Loucy (cell line): ENCODE data around the gene GABBR1.

ENCODE experiments used
- H2AFZ ChIP-seq: fragments of 200-600 bp; sonication (generic); 2 replicates; pipeline ENCODE4 v1.6.0; 2016; ENCODE audit warnings: antibody characterized with exemption, mild to moderate bottlenecking, low read length, moderate library complexity
- H3F3A ChIP-seq: fragments of 200-600 bp; 2 replicates; pipeline ENCODE4 v1.6.0; 2016; ENCODE audit warnings: antibody characterized with exemption, low read depth, mild to moderate bottlenecking
- H3K27me3 ChIP-seq: fragments of 200-600 bp; sonication (generic); 2 replicates; pipeline ENCODE4 v1.6.1; 2014; ENCODE audit warnings: low read length, mild to moderate bottlenecking; ENCODE audit not compliant: insufficient read depth, poor library complexity, severe bottlenecking
- H3K36me3 ChIP-seq: fragments of 200-600 bp; sonication (generic); 2 replicates; pipeline ENCODE4 v1.6.1; 2016; ENCODE audit warnings: low read length; ENCODE audit not compliant: insufficient read depth
- H3K4me1 ChIP-seq: fragments of 200-600 bp; sonication (generic); 2 replicates; pipeline ENCODE4 v1.5.1; 2014; ENCODE audit warnings: low read length, mild to moderate bottlenecking; ENCODE audit not compliant: insufficient read depth, poor library complexity, severe bottlenecking
- H3K4me2 ChIP-seq: fragments of 200-600 bp; sonication (generic); 2 replicates; pipeline ENCODE4 v1.6.0; 2014; ENCODE audit warnings: antibody characterized with exemption, low read length, low read depth, mild to moderate bottlenecking; ENCODE audit not compliant: poor library complexity, severe bottlenecking
- H3K4me3 ChIP-seq: fragments of 200-600 bp; sonication (generic); 2 replicates; pipeline ENCODE4 v1.5.1; 2014; ENCODE audit warnings: low read length, mild to moderate bottlenecking, mixed read lengths; ENCODE audit not compliant: poor library complexity, severe bottlenecking
- H3K79me2 ChIP-seq: fragments of 200-600 bp; sonication (generic); 2 replicates; pipeline ENCODE4 v1.6.1; 2014; ENCODE audit warnings: low read length; ENCODE audit not compliant: insufficient read depth
- H3K9ac ChIP-seq: fragments of 200-600 bp; sonication (generic); 2 replicates; pipeline ENCODE4 v1.6.0; 2014; ENCODE audit warnings: mild to moderate bottlenecking, low read depth, low read length, moderate library complexity; ENCODE audit not compliant: poor library complexity, severe bottlenecking
- H3K9me2 ChIP-seq: fragments of 200-600 bp; sonication (generic); replicated peaks from 2 replicates; pipeline ENCODE4 v1.6.1; 2016; ENCODE audit warnings: low read depth, low read length, mixed read lengths
- H3K9me3 ChIP-seq: fragments of 200-600 bp; sonication (generic); 2 replicates; pipeline ENCODE4 v1.6.1; 2014; ENCODE audit warnings: mild to moderate bottlenecking, antibody characterized with exemption, low read length, low read depth; ENCODE audit not compliant: insufficient read depth
- H4K20me1 ChIP-seq: fragments of 200-600 bp; sonication (generic); 2 replicates; pipeline ENCODE4 v1.6.0; 2014; ENCODE audit warnings: antibody characterized with exemption, low read length, mild to moderate bottlenecking; ENCODE audit not compliant: insufficient read depth, poor library complexity, severe bottlenecking
- CTCF ChIP-seq: fragments of 200-600 bp; sonication (generic); conservative IDR thresholded peaks from 2 replicates; pipeline ENCODE4 v1.5.1; 2014; ENCODE audit warnings: mild to moderate bottlenecking, antibody characterized with exemption, low read length
- EZH2phosphoT487 ChIP-seq: fragments of 200-600 bp; IDR thresholded peaks from 2 replicates; pipeline ENCODE4 v1.6.1; 2018; ENCODE audit warnings: antibody characterized with exemption, mild to moderate bottlenecking, moderate library complexity, borderline replicate concordance

Gene GABBR1

DNA sequence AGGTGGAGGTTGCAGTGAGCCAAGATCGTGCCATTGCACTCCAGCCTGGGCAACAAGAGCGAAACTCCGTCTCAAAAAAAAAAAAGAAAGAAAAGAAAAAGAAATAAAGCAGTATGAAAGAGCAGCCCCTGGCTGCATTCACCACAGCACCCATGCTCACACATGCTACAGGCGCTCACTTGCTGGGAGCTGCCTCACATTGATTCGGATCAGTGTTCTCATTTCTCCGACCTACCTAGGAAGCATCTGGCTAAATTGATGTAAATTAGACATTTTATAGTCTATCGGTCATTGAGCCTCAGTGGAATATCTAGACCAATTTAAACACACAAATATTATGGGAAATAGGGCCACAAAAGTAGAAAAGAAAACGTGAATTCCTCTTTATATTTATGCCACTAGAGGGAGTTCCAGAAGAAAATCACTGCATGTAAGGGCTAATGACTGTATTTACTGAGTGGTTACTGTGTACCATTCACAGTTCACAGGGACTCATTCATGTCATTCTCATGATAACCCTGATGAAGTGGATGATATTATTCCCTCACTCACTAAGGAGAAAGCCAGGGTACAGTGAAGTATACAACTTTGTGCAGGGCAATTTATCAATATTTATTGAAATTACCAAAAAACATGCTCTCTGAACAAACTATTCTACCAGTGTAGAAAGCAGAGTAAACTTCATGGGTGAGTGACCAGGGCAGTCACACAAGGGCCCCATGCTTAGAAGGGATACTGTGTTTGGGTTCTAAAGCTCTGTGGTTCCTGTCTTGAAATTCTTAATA, 18.6 kb upstream of the GABBR1 start:
- Histone ChIP-seq H2AFZ (no peak overlapping the region), H3K9me3 (no peaks in the 10 kb centered on the region), H3K4me1 (peaks cover 2% of the 10 kb centered on the region), H3K4me3 (no peak overlapping the region), H4K20me1 (no peaks in the 10 kb centered on the region), H3K36me3 (no peaks in the 10 kb centered on the region), H3K27me3 (no peaks in the 10 kb centered on the region), H3K9ac (no peak overlapping the region), H3K4me2 (no peak overlapping the region), H3F3A (no peaks in the 10 kb centered on the region), H3K79me2 (no peaks in the 10 kb centered on the region), H3K9me2 (no peaks in the 10 kb centered on the region)
- TF ChIP-seq EZH2phosphoT487: no peak
- TF ChIP-seq CTCF: peak; percentile 73

DNA sequence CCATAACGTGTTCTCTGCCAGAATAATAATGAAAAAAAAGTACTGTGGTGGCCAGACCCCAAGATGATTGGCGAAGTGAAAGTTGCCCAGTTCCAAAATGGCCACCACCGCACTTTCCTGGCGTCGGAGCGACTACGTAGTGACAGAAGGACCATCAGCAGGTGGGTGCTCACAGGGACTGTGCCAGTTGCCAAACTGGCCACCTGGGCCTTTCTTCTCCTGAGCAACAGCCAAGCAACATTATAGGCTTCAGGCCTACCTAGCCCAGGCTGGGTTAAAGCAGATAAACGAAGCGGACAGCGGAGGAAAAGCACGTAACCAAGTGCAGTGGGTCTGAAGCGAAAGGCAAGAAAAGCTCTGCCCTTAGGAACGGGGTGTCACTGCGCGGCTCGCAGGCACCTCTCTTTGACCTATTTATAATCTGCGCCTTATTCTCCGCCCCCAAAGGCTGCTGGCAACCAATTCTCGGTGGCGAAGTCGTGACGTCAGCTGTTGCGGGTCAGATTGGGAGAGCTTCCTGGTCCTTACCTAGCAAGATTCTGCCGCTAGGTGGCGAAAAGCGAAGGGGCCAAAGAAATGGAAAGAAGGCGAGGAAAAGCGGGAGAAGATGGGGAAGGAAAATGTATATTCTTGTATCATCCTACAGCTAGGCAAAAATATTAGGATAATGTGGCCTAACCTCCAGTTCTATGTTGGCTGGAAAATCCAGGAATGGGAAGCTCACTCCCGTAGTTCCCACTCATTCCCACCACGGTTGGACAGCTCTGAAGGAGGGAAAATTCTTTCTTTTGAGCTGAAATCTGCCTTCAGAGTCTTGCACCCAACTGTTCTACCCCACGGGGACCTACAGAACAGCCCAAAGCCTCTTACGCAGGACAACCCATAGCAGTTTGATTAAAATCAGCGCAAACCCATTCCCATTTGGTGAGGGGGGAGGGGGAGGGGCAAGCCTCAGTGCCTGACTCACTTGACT, 17.0 kb upstream of the GABBR1 start:
- H3K4me2 ChIP-seq: peak overlapping the region; percentile 71
- H3K27me3 ChIP-seq: no peaks in the 10 kb centered on the region
- H3K4me3 ChIP-seq: peak overlapping the region; percentile 76
- H3K9me3 ChIP-seq: no peaks in the 10 kb centered on the region
- H3K9ac ChIP-seq: peak overlapping the region; percentile 64
- no peaks in the 10 kb centered on the region for H3K9me2 ChIP-seq
- peaks cover 2% of the 10 kb centered on the region for H3K4me1 ChIP-seq
- H2AFZ ChIP-seq: peak overlapping the region; percentile 94
- no peaks in the 10 kb centered on the region for H3K79me2 ChIP-seq
- H4K20me1 ChIP-seq: no peaks in the 10 kb centered on the region
- H3F3A ChIP-seq: no peaks in the 10 kb centered on the region
- H3K36me3 ChIP-seq: no peaks in the 10 kb centered on the region
- TF ChIP-seq EZH2phosphoT487: no peak
- TF ChIP-seq CTCF: peak; percentile 88

GRCh38 chr6:29647927-29648642, 15.1 kb upstream of the GABBR1 start:
- Histone ChIP-seq H3K79me2 (no peaks in the 10 kb centered on the region), H4K20me1 (no peaks in the 10 kb centered on the region), H2AFZ (no peak overlapping the region), H3K9me3 (no peaks in the 10 kb centered on the region), H3K4me1 (peaks cover 2% of the 10 kb centered on the region), H3K9ac (no peak overlapping the region), H3F3A (no peaks in the 10 kb centered on the region), H3K9me2 (no peaks in the 10 kb centered on the region), H3K27me3 (no peaks in the 10 kb centered on the region), H3K36me3 (no peaks in the 10 kb centered on the region), H3K4me2 (no peak overlapping the region), H3K4me3 (no peak overlapping the region)
- no peak for TF ChIP-seq EZH2phosphoT487
- TF ChIP-seq CTCF: peak; percentile 80
